Tibial nerve (tissue), 4 donors: ENCODE results near the gene TRPM8. TPM values are rescaled to one million over a fixed set of nuclear protein-coding genes. Genes with fewer than 3 reads are reported as not detected.

ENCODE experiments used
- DNase-seq, 2 donors: peaks; one replicate each; pipeline ENCODE4 v3.0.0-alpha.2; 2019; ENCODE audit warnings: low spot score in 2 of 2
- H3K27ac ChIP-seq, 4 donors: fragments of 200-600 bp; sonication (generic) in 3 of 4; one replicate each; pipeline ENCODE4 v1.5.1; 2017 to 2019; ENCODE audit warnings: mild to moderate bottlenecking in 1 of 4
- H3K27me3 ChIP-seq, 2 donors: fragments of 200-600 bp; sonication (generic) in 1 of 2; one replicate each; pipeline versions ENCODE4 v1.5.1 to v1.6.0; 2017 to 2019
- H3K36me3 ChIP-seq, 3 donors: fragments of 200-600 bp; sonication (generic); one replicate each; pipeline ENCODE4 v1.5.1; 2018 to 2019
- H3K4me1 ChIP-seq, 4 donors: fragments of 200-600 bp; sonication (generic) in 3 of 4; one replicate each; pipeline ENCODE4 v1.5.1; 2017 to 2019
- H3K4me3 ChIP-seq, 4 donors: fragments of 200-600 bp; sonication (generic) in 3 of 4; one replicate each; pipeline ENCODE4 v1.5.1; 2017 to 2019; ENCODE audit warnings: mild to moderate bottlenecking in 1 of 4, moderate library complexity in 1 of 4
- H3K9me3 ChIP-seq, 4 donors: fragments of 200-600 bp; sonication (generic) in 3 of 4; one replicate each; pipeline ENCODE4 v1.5.1; 2017 to 2019
- EP300 ChIP-seq, 2 donors: sonication (generic); formaldehyde crosslinking; IDR thresholded peaks; one replicate each; pipeline ENCODE4 v1.6.1; 2017; ENCODE audit warnings: antibody characterized with exemption in 2 of 2, mild to moderate bottlenecking in 1 of 2
- POLR2A ChIP-seq, 2 donors: fragments of 450-650 bp; IDR thresholded peaks; one replicate each; pipeline ENCODE4 v1.6.1; 2017; ENCODE audit warnings: antibody characterized with exemption in 2 of 2, mild to moderate bottlenecking in 2 of 2, moderate library complexity in 2 of 2
- WGBS, 2 donors: methylation state at CpG; one replicate each; pipeline ENCODE4 v1.1.5; 2018; 5-methylcytosine and 5-hydroxymethylcytosine counted together
- total RNA-seq, 4 donors: library from RNA; depleted of rRNA; stranded (reverse); fragments of >200 nt; gene quantifications; one replicate each; pipeline ENCODE4 v1.1.0, GENCODE V29; 2016
- TF ChIP-seq, protein P1 (sequence below), 5 experiments: fragments of 200-600 bp in 3 of 5; fragments of 450-650 bp in 2 of 5; sonication (generic) in 3 of 5; IDR thresholded peaks; one replicate each; pipeline ENCODE4 v1.5.1; 2016 to 2019; ENCODE audit warnings: antibody characterized with exemption in 5 of 5, mild to moderate bottlenecking in 3 of 5, moderate library complexity in 2 of 5

TRPM8 gene
- total RNA-seq, 4 donors from 2014 or later = not detected

DNA sequence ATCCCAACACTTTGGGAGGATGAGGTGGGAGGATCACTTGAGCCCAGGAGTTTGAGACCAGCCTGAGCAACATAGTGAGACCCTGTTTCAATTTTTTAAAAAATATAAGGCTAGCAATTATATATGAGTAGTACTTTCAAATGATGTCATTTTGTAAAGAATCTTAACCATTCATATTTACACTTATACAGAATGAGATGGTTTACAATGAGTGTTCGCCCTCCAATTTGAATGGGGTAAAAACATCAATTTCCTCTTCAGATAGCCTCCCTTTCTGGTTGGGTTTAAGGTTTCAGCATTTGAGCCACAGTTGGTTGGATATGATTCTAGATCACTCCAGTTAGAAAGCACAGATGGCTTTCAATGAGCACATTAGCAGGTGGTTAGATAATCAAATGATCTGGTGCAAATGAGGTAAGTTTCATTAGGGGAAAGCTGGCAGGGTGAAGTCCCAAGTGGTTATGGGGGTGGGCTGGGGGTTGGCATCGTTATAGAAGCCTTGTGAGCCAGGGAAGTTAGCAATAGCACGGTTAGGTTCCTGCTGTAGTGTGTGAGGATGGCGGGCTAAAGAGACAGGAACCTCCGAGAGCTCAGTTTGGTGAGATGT, 63.9 kb downstream of the TRPM8 start:
- H3K27me3 ChIP-seq = no peaks in the 10 kb centered on the region

GRCh38 chr2:233981574-233982420, 64.6 kb downstream of the TRPM8 start:
- Histone ChIP-seq H3K4me1 (peaks cover 0 to 8% (median 0%) of the 10 kb centered on the region in 4 donors), H3K36me3 (no peaks in the 10 kb centered on the region), H3K4me3 (no peak overlapping the region), H3K27me3 (no peaks in the 10 kb centered on the region), H3K9me3 (no peaks in the 10 kb centered on the region), H3K27ac (peak overlapping the region in 1 of 4 donors; percentile 2)
- TF ChIP-seq EP300 (IDR thresholded peaks at IDR 0.05) (no peak), POLR2A (IDR thresholded peaks at IDR 0.05) (no peak)
- TF ChIP-seq, protein P1, sequence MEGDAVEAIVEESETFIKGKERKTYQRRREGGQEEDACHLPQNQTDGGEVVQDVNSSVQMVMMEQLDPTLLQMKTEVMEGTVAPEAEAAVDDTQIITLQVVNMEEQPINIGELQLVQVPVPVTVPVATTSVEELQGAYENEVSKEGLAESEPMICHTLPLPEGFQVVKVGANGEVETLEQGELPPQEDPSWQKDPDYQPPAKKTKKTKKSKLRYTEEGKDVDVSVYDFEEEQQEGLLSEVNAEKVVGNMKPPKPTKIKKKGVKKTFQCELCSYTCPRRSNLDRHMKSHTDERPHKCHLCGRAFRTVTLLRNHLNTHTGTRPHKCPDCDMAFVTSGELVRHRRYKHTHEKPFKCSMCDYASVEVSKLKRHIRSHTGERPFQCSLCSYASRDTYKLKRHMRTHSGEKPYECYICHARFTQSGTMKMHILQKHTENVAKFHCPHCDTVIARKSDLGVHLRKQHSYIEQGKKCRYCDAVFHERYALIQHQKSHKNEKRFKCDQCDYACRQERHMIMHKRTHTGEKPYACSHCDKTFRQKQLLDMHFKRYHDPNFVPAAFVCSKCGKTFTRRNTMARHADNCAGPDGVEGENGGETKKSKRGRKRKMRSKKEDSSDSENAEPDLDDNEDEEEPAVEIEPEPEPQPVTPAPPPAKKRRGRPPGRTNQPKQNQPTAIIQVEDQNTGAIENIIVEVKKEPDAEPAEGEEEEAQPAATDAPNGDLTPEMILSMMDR (IDR thresholded peaks at IDR 0.05) = no peak
- WGBS, 2 donors = 62% methylated on average over 9 of the region's 9 CpGs
- DNase-seq = no peak

More for the DNA sequence above, 63.9 kb downstream of the TRPM8 start:
- TF ChIP-seq, protein P1 (IDR thresholded peaks at IDR 0.05) = no peak
- TF ChIP-seq POLR2A (IDR thresholded peaks at IDR 0.05) (no peak), EP300 (IDR thresholded peaks at IDR 0.05) (no peak)
- Histone ChIP-seq H3K27ac (peak overlapping the region in 1 of 4 donors; percentile 2), H3K4me3 (no peak overlapping the region), H3K4me1 (peaks cover 0 to 11% (median 0%) of the 10 kb centered on the region in 4 donors), H3K36me3 (no peaks in the 10 kb centered on the region), H3K9me3 (no peaks in the 10 kb centered on the region)
- DNase-seq = no peak
- 66 to 76% methylated on average over 5 of the region's 5 CpGs for WGBS, 2 donors

DNA sequence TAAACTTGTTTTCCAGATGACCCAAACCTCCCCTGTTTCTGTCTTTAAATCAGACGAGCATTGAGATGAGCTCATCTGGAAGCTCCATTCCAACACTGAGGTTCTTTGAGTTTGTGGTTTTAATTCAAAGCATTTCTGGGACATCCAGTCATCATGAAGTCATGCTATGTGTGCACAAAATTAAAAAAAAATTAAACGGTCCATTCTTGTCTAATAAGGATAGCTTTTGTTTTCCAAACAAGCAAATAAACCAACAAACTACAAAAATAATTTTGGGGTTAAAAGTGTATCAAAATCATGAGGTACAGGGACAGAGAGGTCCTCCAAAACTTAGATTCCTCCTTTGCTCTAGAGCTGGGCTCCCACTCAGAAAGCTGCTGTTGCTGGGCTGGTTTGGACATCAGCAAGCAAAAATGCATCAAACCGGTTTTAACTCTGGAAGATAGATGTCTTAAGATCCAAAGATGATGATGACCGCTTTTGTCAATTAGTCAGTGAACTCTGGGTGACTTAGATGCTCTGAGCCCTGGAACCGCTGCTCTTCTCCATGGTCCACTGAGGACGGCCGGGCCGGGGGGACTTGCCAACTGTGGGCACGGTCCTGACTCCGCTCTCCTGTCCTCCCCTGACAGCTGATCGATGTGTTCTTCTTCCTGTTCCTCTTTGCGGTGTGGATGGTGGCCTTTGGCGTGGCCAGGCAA, 65.4 kb downstream of the TRPM8 start:
- H3K4me3 ChIP-seq = no peak overlapping the region
- H3K9me3 ChIP-seq = no peaks in the 10 kb centered on the region
- no peaks in the 10 kb centered on the region for H3K36me3 ChIP-seq
- DNase-seq = no peak
- H3K27me3 ChIP-seq = no peaks in the 10 kb centered on the region
- no peak overlapping the region for H3K27ac ChIP-seq
- TF ChIP-seq, protein P1 (IDR thresholded peaks at IDR 0.05) = no peak
- H3K4me1 ChIP-seq = peaks cover 0 to 8% (median 0%) of the 10 kb centered on the region in 4 donors
- WGBS, 2 donors = 75 to 76% methylated on average over 9 to 13 of the region's 13 CpGs

DNA sequence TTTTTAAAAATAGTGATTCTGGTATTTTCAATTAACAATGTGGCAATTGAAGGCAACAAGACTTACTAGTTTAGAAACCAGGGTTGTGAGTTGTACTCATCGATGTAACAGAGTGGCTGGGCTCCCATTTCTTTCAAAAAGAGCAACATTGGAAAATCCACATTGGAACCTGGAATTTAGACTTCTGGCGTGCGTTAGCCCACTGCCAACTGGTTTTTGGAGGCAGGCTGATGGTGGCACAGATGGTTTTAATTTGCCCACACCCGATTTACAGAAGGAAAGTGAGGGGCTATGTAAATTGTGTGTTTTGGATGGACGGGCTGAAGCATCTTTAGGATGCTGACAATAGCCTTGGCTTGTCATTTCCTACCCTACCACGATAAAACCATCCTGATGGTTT, 66.3 kb downstream of the TRPM8 start:
- no peak overlapping the region for H3K27ac ChIP-seq
- no peak overlapping the region for H3K4me3 ChIP-seq
- H3K36me3 ChIP-seq = no peaks in the 10 kb centered on the region
- peaks cover 0 to 8% (median 0%) of the 10 kb centered on the region in 4 donors for H3K4me1 ChIP-seq
- 83% methylated on average over 6 of the region's 6 CpGs for WGBS, 2 donors
- no peak for TF ChIP-seq EP300 (IDR thresholded peaks at IDR 0.05)
- H3K9me3 ChIP-seq = no peaks in the 10 kb centered on the region
- DNase-seq = no peak
- no peaks in the 10 kb centered on the region for H3K27me3 ChIP-seq

DNA sequence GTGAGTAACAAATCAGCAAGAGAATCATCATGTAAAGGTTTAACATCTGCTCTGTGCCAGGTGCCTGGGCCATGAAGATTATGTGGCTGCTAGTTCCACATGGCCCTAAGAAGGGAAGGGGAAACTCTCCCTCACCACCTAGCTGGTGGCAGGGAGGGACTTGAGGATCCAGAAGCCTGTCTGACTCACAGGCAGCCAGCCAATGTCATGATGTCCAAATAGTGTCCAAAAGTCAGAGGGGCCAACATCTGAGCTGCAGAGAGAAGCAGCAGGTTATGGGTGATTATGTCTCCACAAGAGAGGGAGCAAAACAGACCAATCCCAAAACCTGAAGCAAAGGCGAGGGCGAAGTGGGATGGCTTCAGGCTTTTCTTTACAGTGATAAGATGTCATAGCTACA, 71.4 kb downstream of the TRPM8 start:
- Histone ChIP-seq H3K36me3 (no peaks in the 10 kb centered on the region), H3K9me3 (no peaks in the 10 kb centered on the region), H3K4me1 (no peaks in the 10 kb centered on the region), H3K27me3 (no peaks in the 10 kb centered on the region), H3K4me3 (no peak overlapping the region), H3K27ac (no peak overlapping the region)
- 96 to 98% methylated on average over 2 of the region's 2 CpGs for WGBS, 2 donors
- TF ChIP-seq, protein P1 (IDR thresholded peaks at IDR 0.05) = no peak
- TF ChIP-seq POLR2A (IDR thresholded peaks at IDR 0.05) (no peak), EP300 (IDR thresholded peaks at IDR 0.05) (no peak)
- DNase-seq = no peak
